Heart left ventricle (tissue), 16 donors: Measurements from ENCODE around the gene MYB. TPM values are rescaled to one million over a fixed set of nuclear protein-coding genes. Genes with fewer than 3 reads are reported as not detected.
A peak's percentile ranks its signal among the peaks of the same experiment; 100 is the strongest.

Experiments used
- ATAC-seq, 4 donors: fragments of 200-7000 bp; cut with Tn5 transposase; one replicate each; pipeline ENCODE4 v1.9.1; 2020 to 2022; ENCODE audit warnings: moderate library complexity in 4 of 4, mild to moderate bottlenecking in 3 of 4, moderate number of reproducible peaks in 1 of 4
- DNase-seq, 5 donors: peaks; one replicate each; pipeline ENCODE4 v3.0.0-alpha.2; 2020
- H3K27ac ChIP-seq, 12 donors: fragments of 200-600 bp; sonication (generic) in 4 of 12; one replicate each; pipeline versions ENCODE4 v1.5.0 to v1.8.0; 2016 to 2022; ENCODE audit warnings: mild to moderate bottlenecking in 2 of 12
- H3K27me3 ChIP-seq, 9 donors: fragments of 200-600 bp; sonication (generic) in 2 of 9; one replicate each; pipeline versions ENCODE4 v1.5.1 to v1.8.0; 2016 to 2022; ENCODE audit warnings: mild to moderate bottlenecking in 3 of 9
- H3K36me3 ChIP-seq, 9 donors: fragments of 200-600 bp; sonication (generic) in 2 of 9; one replicate each; pipeline versions ENCODE4 v1.5.0 to v1.8.0; 2018 to 2022; ENCODE audit warnings: mild to moderate bottlenecking in 2 of 9
- H3K4me1 ChIP-seq, 12 donors: fragments of 200-600 bp; sonication (generic) in 4 of 12; one replicate each; pipeline versions ENCODE4 v1.5.0 to v1.8.0; 2016 to 2022; ENCODE audit warnings: mild to moderate bottlenecking in 3 of 12
- H3K4me3 ChIP-seq, 12 donors: fragments of 200-600 bp; sonication (generic) in 4 of 12; one replicate each; pipeline versions ENCODE4 v1.5.0 to v1.8.0; 2017 to 2022; ENCODE audit warnings: mild to moderate bottlenecking in 9 of 12, moderate library complexity in 4 of 12
- H3K9me3 ChIP-seq, 12 donors: fragments of 200-600 bp; sonication (generic) in 4 of 12; one replicate each; pipeline versions ENCODE4 v1.5.0 to v1.8.0; 2016 to 2022; ENCODE audit warnings: mild to moderate bottlenecking in 1 of 12
- POLR2A ChIP-seq, 2 donors: fragments of 450-650 bp; IDR thresholded peaks; one replicate each; pipeline ENCODE4 v1.6.1; 2017; ENCODE audit warnings: antibody characterized with exemption in 2 of 2, mild to moderate bottlenecking in 2 of 2, moderate library complexity in 2 of 2
- WGBS, 4 donors: extraction: QIAGEN DNeasy Blood & Tissue Kit in 2 of 4; methylation state at CpG; one replicate each; pipeline versions ENCODE4 v1.1.5 to v1.1.7; 2013 to 2018; 5-methylcytosine and 5-hydroxymethylcytosine counted together
- intact Hi-C, 10 donors: fragments of 100-400 bp; cut with DNase I; formaldehyde crosslinking; loops; one replicate each; pipeline versions ENCODE4 v1.11.1 to v1.14.2; 2022
- polyA plus RNA-seq, 2 donors: library from polyadenylated mRNA; stranded (reverse); fragments of 200-250 nt; gene quantifications; one replicate each; pipeline ENCODE4 v1.2.3, GENCODE V29; 2013
- total RNA-seq, 9 donors: library from RNA; depleted of rRNA in 2 of 9; stranded (reverse); fragments of >200 nt in 2 of 9; fragmentation: NEBNext Ultra II Directional in 3 of 9; extraction: Animal tissue kit (Norgen Biotek cat#: 25700) in 3 of 9; gene quantifications; one replicate each; pipeline versions ENCODE4 v1.1.0 to v1.2.4, GENCODE V29; 2016 to 2023
- TF ChIP-seq, protein P1 (sequence below), 12 donors: fragments of 200-600 bp; sonication (generic) in 4 of 12; IDR thresholded peaks; one replicate each; pipeline versions ENCODE4 v1.5.0 to v1.8.0; 2018 to 2022; ENCODE audit warnings: antibody characterized with exemption in 12 of 12, mild to moderate bottlenecking in 5 of 12
- donor health status: ischemic (EF 13 %, LVEDD 7.1; RV severe dilation, severe dysfunction).
- donor health status: healthy with polysubstance abuse.
- donor health status: DM: no; HTN: yes; CAD: no.
- donor health status: DM: no; HTN: no; CAD: no.
- donor health status: ischemic (EF 25% LVEDD 6.9; RV normal size, moderate dysfunction).
- donor health status: ischemic (EF 25% LVEDD 5.7; RV mildly dilated, moderate dysfunction).
- donor health status: healthy.
- donor health status: DM: yes; HTN: yes; CAD: no.
- donor health status: ischemic (EF 35%, LVEDD 5.7; RV mildly dilated, moderate dysfunction).
- donor health status: nonischemic (EF 11% LVEDD 7.7; RV severe dilation, severe dysfunction).
- donor health status: DM: yes; HTN: yes; CAD: no.
- donor health status: PGD.
- donor health status: ischemic (EF 29% LVEDD 5.4; RV normal size, mild dysfunction).
- donor health status: nonischemic (EF 23%, LVEDD 6.1; RV moderate dilation, normal function).

Gene MYB
- total and polyA plus RNA-seq, 11 donors = 0.12 to 0.53 (median 0.20) TPM; not detected in 8

DNA sequence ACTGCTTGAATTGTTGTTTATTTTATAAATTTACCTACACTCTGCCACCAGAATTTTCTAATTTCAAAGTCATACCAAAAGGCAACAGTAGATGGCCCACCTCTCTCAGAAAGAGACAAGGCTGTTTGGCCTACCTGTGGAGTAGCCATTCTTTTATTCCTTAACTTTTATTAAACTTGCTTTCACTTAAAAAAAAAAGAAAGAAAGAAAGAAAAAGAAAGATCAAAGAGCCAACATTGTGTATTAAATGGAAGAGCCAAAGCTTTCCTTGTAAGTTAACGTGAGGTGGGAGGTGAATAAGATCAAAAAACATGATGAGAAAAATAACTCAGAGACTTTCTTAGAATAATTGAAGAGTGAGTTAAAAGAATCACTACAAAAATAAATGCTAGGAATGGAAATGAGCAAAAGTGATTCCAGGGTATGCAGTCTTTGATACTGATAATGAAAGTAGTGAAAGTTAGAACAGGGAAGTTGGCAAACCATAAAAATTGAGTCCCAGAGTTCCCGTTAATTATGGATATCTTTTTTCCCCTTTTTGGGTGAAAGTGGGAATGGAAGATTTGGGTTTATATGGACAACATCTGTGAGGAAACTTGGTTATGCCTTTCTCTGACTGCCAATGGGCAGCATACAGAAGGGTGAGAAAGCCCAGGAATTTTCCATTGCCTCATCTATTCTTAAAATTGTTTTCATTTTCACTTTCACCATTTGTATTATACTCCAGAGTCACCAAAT, 35.9 kb upstream of the MYB start:
- Histone ChIP-seq H3K4me3 (peak overlapping the region in 2 of 12 donors; percentile 1 to 42), H3K27me3 (no peaks in the 10 kb centered on the region), H3K27ac (peak overlapping the region in 1 of 12 donors; percentile 23), H3K4me1 (peaks cover 0 to 13% (median 0%) of the 10 kb centered on the region in 12 donors), H3K9me3 (no peaks in the 10 kb centered on the region), H3K36me3 (no peaks in the 10 kb centered on the region)
- 79 to 87% (median 82%) methylated on average over 2 of the region's 2 CpGs for WGBS, 4 donors
- ATAC-seq (no peak), DNase-seq (no peak)
- TF ChIP-seq, protein P1, sequence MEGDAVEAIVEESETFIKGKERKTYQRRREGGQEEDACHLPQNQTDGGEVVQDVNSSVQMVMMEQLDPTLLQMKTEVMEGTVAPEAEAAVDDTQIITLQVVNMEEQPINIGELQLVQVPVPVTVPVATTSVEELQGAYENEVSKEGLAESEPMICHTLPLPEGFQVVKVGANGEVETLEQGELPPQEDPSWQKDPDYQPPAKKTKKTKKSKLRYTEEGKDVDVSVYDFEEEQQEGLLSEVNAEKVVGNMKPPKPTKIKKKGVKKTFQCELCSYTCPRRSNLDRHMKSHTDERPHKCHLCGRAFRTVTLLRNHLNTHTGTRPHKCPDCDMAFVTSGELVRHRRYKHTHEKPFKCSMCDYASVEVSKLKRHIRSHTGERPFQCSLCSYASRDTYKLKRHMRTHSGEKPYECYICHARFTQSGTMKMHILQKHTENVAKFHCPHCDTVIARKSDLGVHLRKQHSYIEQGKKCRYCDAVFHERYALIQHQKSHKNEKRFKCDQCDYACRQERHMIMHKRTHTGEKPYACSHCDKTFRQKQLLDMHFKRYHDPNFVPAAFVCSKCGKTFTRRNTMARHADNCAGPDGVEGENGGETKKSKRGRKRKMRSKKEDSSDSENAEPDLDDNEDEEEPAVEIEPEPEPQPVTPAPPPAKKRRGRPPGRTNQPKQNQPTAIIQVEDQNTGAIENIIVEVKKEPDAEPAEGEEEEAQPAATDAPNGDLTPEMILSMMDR (IDR thresholded peaks at IDR 0.05) = peak in 11 of 12 donors; percentile 21 to 57 (median 40)
- no peak for TF ChIP-seq POLR2A (IDR thresholded peaks at IDR 0.05)
- intact Hi-C loops = loop anchor here in 9 of 10 donors (2.0 to 10.0 kb wide), 5 partner anchors 272 to 280 kb away; no protein-coding TSS in a partner anchor

DNA sequence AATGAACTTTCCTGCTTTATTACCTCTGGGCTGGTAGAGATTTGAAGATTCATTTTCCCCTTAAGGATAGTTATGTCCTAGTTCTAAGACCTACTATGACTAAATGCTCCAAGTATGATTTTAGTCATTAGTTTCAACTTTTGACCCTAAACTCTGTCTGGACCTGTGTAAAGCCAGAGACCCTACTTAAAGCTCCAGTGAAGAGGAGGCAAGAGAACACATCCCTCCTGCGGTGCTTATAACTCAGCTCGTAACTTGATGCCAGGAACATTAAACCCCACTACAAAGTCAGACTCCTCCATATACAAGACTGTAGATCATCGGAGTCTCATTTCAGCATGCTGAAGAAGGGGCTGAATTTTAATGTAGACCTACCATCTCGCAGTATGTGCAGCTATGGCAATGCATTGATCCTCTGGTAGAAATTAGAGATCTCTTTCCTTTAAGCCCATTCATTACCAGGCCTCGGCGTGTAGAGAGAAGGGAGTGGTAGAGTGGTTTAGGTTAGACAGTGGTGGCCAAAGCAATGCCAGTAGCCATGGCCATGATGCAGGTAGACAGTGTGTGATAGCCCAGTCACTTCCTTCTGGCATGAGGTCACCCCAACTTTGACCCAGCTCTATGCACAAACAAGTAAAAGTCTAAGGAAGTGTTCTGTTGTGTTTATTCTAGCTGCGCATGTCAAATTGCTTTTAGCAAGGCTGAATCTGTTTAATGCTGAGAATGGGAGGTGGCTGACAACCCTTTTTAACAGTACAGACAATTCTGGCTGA, 34.8 kb upstream of the MYB start:
- no peak overlapping the region for H3K4me3 ChIP-seq
- 90 to 96% (median 94%) methylated on average over 7 of the region's 7 CpGs for WGBS, 4 donors
- intact Hi-C loops = loop anchor here in 7 of 10 donors (5.0 to 10.0 kb wide), 3 partner anchors 271 to 278 kb away; no protein-coding TSS in a partner anchor
- no peak for ATAC-seq
- peaks cover 0 to 13% (median 0%) of the 10 kb centered on the region in 12 donors for H3K4me1 ChIP-seq
- no peak overlapping the region for H3K27ac ChIP-seq
- peaks cover 0 to 2% (median 0%) of the 10 kb centered on the region in 12 donors for H3K9me3 ChIP-seq
- no peak for DNase-seq
- TF ChIP-seq POLR2A (IDR thresholded peaks at IDR 0.05) = no peak
- TF ChIP-seq, protein P1 (IDR thresholded peaks at IDR 0.05) = no peak
- no peaks in the 10 kb centered on the region for H3K27me3 ChIP-seq
- no peaks in the 10 kb centered on the region for H3K36me3 ChIP-seq

DNA sequence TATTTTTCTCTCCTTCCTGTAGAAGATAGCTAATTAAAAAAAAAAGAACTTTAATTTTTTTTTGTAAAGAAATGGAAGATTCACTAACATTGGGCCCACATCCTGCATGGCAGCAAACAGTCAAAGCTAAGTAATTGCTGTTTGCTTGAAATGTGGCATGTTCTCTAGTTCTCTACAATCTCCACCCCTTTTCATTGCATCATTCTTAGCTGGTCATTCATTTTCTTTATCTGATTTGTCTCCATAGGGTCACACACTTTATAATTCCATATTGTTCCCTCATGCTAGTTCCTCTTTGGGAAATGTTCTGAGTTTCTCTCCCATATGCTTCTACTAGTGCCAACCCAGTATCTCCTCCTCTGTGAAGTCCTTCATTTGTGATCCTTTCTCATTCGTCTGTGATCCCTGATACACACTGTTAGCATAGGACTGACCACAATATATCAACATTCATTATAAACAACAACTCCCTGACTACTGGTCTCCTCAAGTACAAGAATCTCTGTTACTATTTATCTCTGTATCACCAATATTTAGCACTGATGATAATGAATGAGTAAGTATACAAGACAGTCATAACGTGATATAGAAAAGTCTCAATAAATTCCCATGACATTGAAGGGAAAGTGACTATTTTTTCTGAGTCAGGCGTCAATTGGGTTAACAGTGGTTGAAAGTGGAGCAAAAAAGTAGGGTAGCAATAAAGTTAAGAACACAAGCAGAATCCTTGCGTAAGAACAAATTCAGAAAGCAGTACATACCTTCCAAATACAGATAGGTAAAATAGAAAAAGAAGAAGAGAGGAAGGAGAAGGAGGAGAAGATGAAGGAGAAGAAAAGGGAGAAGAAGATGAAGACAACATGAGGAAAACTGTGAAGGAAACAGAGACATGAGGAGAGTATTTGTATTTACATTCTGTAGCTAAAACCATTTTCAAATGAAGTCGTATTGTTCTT, 33.2 kb upstream of the MYB start:
- ATAC-seq = no peak
- H3K27ac ChIP-seq = no peak overlapping the region
- TF ChIP-seq, protein P1 (IDR thresholded peaks at IDR 0.05) = no peak
- no peak for TF ChIP-seq POLR2A (IDR thresholded peaks at IDR 0.05)
- H3K4me3 ChIP-seq = no peak overlapping the region
- H3K36me3 ChIP-seq = no peaks in the 10 kb centered on the region
- no peaks in the 10 kb centered on the region for H3K27me3 ChIP-seq
- H3K9me3 ChIP-seq = peaks cover 0 to 5% (median 0%) of the 10 kb centered on the region in 12 donors
- no peak for DNase-seq
- H3K4me1 ChIP-seq = peaks cover 0 to 13% (median 0%) of the 10 kb centered on the region in 12 donors
- intact Hi-C loops = loop anchor here in 7 of 10 donors (5.0 to 10.0 kb wide), 3 partner anchors 269 to 277 kb away; no protein-coding TSS in a partner anchor
- 82 to 83% (median 82%) methylated on average over 5 of the region's 5 CpGs for WGBS, 4 donors
